ENCODE measurements around the gene POLR1E. TPM values are rescaled to one million over a fixed set of nuclear protein-coding genes. Genes with fewer than 3 reads are reported as not detected.

The POLR1E gene
- 10 to 100 TPM in 5 of 6 donors, 1 to 10 TPM in 1; 10.0 to 16.9 (median 14.5) TPM for total RNA-seq

- DNase-seq (peak; percentile 99), ATAC-seq (ENCODE audit: low FRiP score in 2 of 2) (peak; percentile 98 to 99)
- WGBS, 2 donors = 5 to 12% methylated on average over 22 to 44 of the region's 56 CpGs
- peaks cover 17 to 25% (median 22%) of the 10 kb centered on the region in 4 donors for H3K4me1 ChIP-seq
- peak within 1 kb of the TSS; percentile 67 to 88 (median 76) for H3K27ac ChIP-seq
- no peaks in the 10 kb centered on the region for H3K9me3 ChIP-seq
- peaks cover 2 to 20% (median 5%) of the 10 kb centered on the region in 4 donors for H3K36me3 ChIP-seq
- H3K4me3 ChIP-seq = peak within 1 kb of the TSS; percentile 67 to 87 (median 86)
- no peaks in the 10 kb centered on the region for H3K27me3 ChIP-seq
- TF ChIP-seq POLR2AphosphoS5 (IDR thresholded peaks at IDR 0.05) (peak; percentile 69 to 87), EP300 (IDR thresholded peaks at IDR 0.05) (no peak), POLR2A (IDR thresholded peaks at IDR 0.05) (peak in 3 of 4 donors; percentile 61 to 82 (median 64))
- TF ChIP-seq, protein P1, sequence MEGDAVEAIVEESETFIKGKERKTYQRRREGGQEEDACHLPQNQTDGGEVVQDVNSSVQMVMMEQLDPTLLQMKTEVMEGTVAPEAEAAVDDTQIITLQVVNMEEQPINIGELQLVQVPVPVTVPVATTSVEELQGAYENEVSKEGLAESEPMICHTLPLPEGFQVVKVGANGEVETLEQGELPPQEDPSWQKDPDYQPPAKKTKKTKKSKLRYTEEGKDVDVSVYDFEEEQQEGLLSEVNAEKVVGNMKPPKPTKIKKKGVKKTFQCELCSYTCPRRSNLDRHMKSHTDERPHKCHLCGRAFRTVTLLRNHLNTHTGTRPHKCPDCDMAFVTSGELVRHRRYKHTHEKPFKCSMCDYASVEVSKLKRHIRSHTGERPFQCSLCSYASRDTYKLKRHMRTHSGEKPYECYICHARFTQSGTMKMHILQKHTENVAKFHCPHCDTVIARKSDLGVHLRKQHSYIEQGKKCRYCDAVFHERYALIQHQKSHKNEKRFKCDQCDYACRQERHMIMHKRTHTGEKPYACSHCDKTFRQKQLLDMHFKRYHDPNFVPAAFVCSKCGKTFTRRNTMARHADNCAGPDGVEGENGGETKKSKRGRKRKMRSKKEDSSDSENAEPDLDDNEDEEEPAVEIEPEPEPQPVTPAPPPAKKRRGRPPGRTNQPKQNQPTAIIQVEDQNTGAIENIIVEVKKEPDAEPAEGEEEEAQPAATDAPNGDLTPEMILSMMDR (IDR thresholded peaks at IDR 0.05) = peak in 2 of 6 experiments; percentile 13 to 16
Observed at GRCh38 chr9:37485389-37486255, at the start of gene POLR1E. TSS of gene POLR1E (plus strand) at chr9:37485948. CDS start at chr9:37486048, 100 bp downstream.

DNA sequence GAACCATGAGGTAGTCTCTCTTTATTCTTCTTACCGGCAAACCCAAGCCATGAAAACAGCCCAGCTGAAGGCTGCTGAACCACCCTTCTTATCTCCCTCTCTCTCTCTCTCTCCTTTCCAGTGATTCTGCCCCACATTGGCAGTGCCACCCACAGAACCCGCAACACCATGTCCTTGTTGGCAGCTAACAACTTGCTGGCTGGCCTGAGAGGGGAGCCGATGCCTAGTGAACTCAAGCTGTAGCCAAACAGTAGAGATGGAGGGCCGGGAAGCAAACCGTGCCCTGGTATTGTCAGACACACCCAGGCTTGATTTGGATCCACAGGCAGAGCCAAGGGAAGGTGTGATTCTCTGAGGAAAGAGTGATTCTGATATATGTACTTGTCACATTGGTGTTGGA, 49.2 kb upstream of the POLR1E start:
- Histone ChIP-seq H3K27me3 (no peaks in the 10 kb centered on the region), H3K27ac (no peak overlapping the region), H3K9me3 (no peaks in the 10 kb centered on the region), H3K4me3 (no peak overlapping the region), H3K4me1 (peaks cover 0 to 9% (median 3%) of the 10 kb centered on the region in 4 donors), H3K36me3 (peaks cover 15 to 98% (median 59%) of the 10 kb centered on the region in 4 donors)
- TF ChIP-seq POLR2AphosphoS5 (IDR thresholded peaks at IDR 0.05) (no peak), EP300 (IDR thresholded peaks at IDR 0.05) (no peak), POLR2A (IDR thresholded peaks at IDR 0.05) (no peak)
- TF ChIP-seq, protein P1 (IDR thresholded peaks at IDR 0.05) = no peak
- ATAC-seq (ENCODE audit: low FRiP score in 2 of 2) = no peak
- WGBS, 2 donors = 90 to 97% methylated on average over 5 of the region's 5 CpGs
- no peak for DNase-seq

DNA sequence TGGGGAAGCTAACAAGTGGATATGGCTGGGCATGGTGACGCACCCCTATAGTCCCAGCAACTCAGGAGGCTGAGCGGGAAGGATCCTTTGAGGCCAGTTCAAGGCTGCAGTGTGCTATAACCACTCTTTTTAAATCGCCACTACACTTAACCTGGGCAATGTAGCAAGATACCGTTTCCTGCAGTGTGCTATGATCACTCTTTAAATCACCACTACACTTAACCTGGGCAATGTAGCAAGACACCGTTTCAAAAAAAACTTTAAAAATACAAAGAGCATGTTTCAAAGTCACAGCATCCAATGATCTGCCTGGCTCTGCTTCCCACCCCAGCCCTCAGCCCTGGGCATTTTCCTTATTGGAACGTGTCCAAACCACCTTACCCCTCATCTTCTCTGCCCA, 48.7 kb upstream of the POLR1E start:
- Histone ChIP-seq H3K4me1 (peaks cover 0 to 9% (median 3%) of the 10 kb centered on the region in 4 donors), H3K9me3 (no peaks in the 10 kb centered on the region), H3K4me3 (no peak overlapping the region), H3K27me3 (no peaks in the 10 kb centered on the region), H3K27ac (no peak overlapping the region), H3K36me3 (peaks cover 16 to 98% (median 61%) of the 10 kb centered on the region in 4 donors)
- WGBS, 2 donors = 94% methylated on average over 6 of the region's 6 CpGs
- DNase-seq (no peak), ATAC-seq (ENCODE audit: low FRiP score in 2 of 2) (no peak)
- TF ChIP-seq, protein P1 (IDR thresholded peaks at IDR 0.05) = no peak
- no peak for TF ChIP-seq EP300 (IDR thresholded peaks at IDR 0.05)

GRCh38 chr9:37437621-37438020, 48.1 kb upstream of the POLR1E start:
- 92 to 93% methylated on average over 4 of the region's 4 CpGs for WGBS, 2 donors
- no peaks in the 10 kb centered on the region for H3K9me3 ChIP-seq
- ATAC-seq (ENCODE audit: low FRiP score in 2 of 2) (no peak), DNase-seq (no peak)
- H3K27me3 ChIP-seq = no peaks in the 10 kb centered on the region
- TF ChIP-seq POLR2A (IDR thresholded peaks at IDR 0.05) (no peak), POLR2AphosphoS5 (IDR thresholded peaks at IDR 0.05) (no peak), EP300 (IDR thresholded peaks at IDR 0.05) (no peak)
- TF ChIP-seq, protein P1 (IDR thresholded peaks at IDR 0.05) = no peak
- H3K4me1 ChIP-seq = peaks cover 0 to 7% (median 3%) of the 10 kb centered on the region in 4 donors
- H3K36me3 ChIP-seq = peaks cover 16 to 99% (median 66%) of the 10 kb centered on the region in 4 donors
- H3K27ac ChIP-seq = no peak overlapping the region
- no peak overlapping the region for H3K4me3 ChIP-seq
